Mesodermal cell (in vitro differentiated cells): ENCODE results near the gene NXPH3.

Source experiments
- H3K27ac ChIP-seq: 2 replicates; pipeline ENCODE4 v1.7.0; 2013; ENCODE audit warnings: mild to moderate bottlenecking, low read depth, low read length, moderate library complexity; ENCODE audit not compliant: severe bottlenecking
- H3K36me3 ChIP-seq: 2 replicates; pipeline ENCODE4 v1.7.1; 2013; ENCODE audit warnings: mild to moderate bottlenecking, low read length, moderate library complexity; ENCODE audit not compliant: control insufficient read depth, insufficient read depth
- H3K4me1 ChIP-seq: one replicate; pipeline ENCODE4 v1.7.1; 2013; ENCODE audit warnings: mild to moderate bottlenecking, low read length; ENCODE audit not compliant: insufficient read depth, control insufficient read depth, poor library complexity, severe bottlenecking
- H3K4me3 ChIP-seq: 2 replicates; pipeline ENCODE4 v1.7.0; 2013; ENCODE audit warnings: low read length, control low read depth, mild to moderate bottlenecking; ENCODE audit not compliant: insufficient read depth, poor library complexity, severe bottlenecking; ENCODE audit errors: extremely low read depth
- H3K9me3 ChIP-seq: 2 replicates; pipeline ENCODE4 v1.7.1; 2013; ENCODE audit warnings: mild to moderate bottlenecking, low read length, moderate library complexity; ENCODE audit not compliant: control insufficient read depth
- WGBS, 2 experiments: methylation state at CpG; one replicate each; pipeline ENCODE4 v1.1.5; 2013; ENCODE audit warnings: missing lambda C conversion rate in 2 of 2; ENCODE audit not compliant: insufficient coverage in 2 of 2; 5-methylcytosine and 5-hydroxymethylcytosine counted together

Gene NXPH3

DNA sequence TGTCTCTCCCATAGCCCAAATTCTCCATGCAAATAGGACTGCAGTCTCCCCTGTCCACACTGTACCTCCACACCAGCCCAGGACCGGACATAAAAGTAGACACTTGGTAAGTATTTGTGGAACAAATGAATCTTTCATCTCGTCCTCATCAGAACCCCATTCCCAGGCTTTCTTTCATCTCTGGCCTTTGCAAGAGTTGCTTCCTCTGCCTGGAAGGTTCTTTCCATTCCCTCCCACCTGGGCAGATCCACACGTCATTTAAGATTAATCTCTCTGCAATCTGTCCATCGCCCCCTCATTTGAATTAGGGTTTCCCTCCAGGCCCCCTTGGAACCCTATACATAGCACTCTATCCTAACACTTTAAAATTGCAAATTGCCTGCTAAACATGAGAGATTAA lies 3.9 kb upstream of the NXPH3 start:
- no peaks in the 10 kb centered on the region for H3K9me3 ChIP-seq
- no peak overlapping the region for H3K27ac ChIP-seq
- no peak overlapping the region for H3K4me3 ChIP-seq
- 63 to 79% methylated on average over 2 to 3 of the region's 4 CpGs for WGBS, 2 experiments
- H3K36me3 ChIP-seq = no peaks in the 10 kb centered on the region
- H3K4me1 ChIP-seq = no peaks in the 10 kb centered on the region

DNA sequence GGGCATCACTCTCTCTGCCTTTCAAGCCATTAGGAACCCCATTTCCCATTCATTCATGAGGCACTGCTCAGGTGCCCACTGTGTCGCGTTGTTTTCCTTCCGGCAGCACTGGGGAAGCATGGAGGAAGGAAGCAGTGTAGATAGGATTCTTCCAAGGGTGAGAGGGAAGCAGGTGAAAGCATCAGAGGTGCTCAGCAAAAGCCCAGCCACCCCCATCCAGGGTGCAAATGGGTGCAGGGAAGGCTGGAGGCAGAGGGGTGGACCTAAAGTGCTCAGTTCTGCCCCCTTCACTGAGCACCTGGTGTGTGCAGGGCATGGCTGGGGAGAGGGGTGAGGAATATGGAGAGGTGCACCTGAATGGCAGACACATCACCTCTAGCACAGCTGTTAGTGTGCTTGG lies 3.4 kb upstream of the NXPH3 start:
- H3K9me3 ChIP-seq = no peaks in the 10 kb centered on the region
- no peak overlapping the region for H3K4me3 ChIP-seq
- no CpG with 5 or more reads among the region's 3 CpGs for WGBS, 2 experiments
- no peak overlapping the region for H3K27ac ChIP-seq
- H3K4me1 ChIP-seq = peaks cover 4% of the 10 kb centered on the region
- no peaks in the 10 kb centered on the region for H3K36me3 ChIP-seq

DNA sequence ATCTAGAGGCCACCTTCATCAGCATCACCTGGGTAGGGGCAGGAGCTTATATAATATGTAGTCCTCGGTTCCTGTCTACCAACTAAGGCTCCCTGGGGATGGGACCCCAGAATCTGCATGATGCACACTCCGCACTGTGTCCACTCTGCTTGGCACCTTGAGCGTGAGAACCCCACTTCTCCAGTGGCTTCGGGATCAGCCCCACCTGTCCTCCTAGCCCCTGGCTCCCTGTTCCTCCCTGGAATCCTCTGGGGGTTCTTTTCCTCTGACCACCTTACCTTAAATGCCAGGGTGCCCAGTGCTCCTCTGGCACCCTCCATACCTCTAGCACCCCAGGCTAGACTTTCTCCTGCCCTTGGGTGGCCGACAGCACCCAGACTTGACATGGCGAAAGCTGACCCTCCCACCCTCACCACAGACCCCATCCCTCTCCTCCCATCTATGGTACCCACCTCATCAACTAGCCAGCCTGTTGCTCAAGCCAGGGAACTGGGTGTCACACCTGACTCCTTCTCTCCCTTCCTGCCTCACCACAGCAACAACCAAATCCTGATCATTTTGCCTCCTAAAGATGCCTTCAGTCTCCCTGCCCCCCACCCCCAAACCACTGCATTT lies 2.8 kb upstream of the NXPH3 start:
- H3K36me3 ChIP-seq = no peaks in the 10 kb centered on the region
- H3K4me3 ChIP-seq = no peak overlapping the region
- H3K9me3 ChIP-seq = no peaks in the 10 kb centered on the region
- H3K27ac ChIP-seq = no peak overlapping the region
- peaks cover 5% of the 10 kb centered on the region for H3K4me1 ChIP-seq
- WGBS, 2 experiments = 83 to 87% methylated on average over 6 of the region's 6 CpGs

DNA sequence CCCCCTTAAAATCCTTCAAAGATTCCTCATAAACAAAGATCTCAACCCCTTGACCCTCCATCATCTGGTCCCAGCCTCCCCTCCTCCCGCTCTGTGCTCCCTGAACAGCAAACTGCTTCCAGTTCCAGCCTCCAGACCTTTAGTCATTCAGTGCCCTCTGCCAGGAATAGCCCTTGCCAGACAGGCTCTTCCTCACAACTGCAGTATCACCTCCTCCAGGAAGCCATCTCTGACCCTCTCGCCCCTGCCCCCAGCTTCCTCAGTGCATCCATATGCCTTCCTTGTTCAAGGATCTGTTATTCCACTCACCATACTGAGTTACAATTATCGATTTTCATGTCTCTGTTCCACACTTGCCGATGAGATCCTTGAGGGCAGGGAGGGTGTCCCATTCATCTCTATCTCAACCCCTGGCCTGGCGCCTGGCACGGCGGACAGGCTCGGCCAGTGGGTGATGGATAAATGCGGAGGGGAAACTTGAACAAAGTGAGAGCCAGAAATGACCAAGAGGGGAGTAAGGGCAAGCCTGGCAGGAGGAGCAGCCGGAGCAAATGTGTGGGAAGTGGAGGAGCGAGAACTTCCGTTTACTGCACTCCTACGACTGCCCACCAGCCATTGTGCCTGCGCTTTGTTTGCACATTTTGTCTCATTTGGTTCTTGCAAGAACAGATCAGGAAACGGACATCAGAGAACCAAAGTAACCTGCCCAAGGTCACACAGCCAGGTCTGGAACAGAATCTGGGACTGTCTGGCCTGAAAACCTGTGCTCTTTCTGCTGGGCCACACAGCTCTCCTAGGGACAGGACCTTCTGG lies 2.0 kb upstream of the NXPH3 start:
- no peak overlapping the region for H3K4me3 ChIP-seq
- no peak overlapping the region for H3K27ac ChIP-seq
- no peaks in the 10 kb centered on the region for H3K9me3 ChIP-seq
- H3K4me1 ChIP-seq = peaks cover 5% of the 10 kb centered on the region
- H3K36me3 ChIP-seq = no peaks in the 10 kb centered on the region
- 81 to 84% methylated on average over 10 of the region's 15 CpGs for WGBS, 2 experiments

DNA sequence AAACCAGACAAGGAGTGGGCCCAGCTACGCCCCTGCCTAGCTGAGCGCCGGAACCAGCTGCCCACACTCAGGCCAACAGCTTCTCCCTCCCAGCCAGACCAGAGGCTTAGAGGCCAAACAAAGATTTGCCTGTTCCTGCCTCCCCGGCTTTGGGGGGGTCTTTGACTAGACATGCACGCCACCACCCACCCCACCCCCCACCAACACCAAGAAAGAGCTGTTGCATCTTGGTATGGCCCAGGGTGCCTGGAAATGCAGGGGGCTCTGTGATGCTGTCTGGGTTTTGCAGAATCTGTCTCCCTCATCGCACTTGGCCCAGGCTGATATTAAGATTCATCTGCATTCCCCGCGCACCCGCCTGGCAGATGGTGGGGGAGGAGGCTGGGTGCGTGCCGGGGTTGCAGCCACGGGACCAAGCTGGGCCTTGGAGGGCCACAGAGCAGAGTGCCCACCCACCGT lies 1.3 kb upstream of the NXPH3 start:
- Histone ChIP-seq H3K4me1 (peaks cover 5% of the 10 kb centered on the region), H3K27ac (no peak overlapping the region), H3K9me3 (no peaks in the 10 kb centered on the region), H3K36me3 (no peaks in the 10 kb centered on the region), H3K4me3 (no peak overlapping the region)
- 85 to 88% methylated on average over 10 of the region's 13 CpGs for WGBS, 2 experiments

DNA sequence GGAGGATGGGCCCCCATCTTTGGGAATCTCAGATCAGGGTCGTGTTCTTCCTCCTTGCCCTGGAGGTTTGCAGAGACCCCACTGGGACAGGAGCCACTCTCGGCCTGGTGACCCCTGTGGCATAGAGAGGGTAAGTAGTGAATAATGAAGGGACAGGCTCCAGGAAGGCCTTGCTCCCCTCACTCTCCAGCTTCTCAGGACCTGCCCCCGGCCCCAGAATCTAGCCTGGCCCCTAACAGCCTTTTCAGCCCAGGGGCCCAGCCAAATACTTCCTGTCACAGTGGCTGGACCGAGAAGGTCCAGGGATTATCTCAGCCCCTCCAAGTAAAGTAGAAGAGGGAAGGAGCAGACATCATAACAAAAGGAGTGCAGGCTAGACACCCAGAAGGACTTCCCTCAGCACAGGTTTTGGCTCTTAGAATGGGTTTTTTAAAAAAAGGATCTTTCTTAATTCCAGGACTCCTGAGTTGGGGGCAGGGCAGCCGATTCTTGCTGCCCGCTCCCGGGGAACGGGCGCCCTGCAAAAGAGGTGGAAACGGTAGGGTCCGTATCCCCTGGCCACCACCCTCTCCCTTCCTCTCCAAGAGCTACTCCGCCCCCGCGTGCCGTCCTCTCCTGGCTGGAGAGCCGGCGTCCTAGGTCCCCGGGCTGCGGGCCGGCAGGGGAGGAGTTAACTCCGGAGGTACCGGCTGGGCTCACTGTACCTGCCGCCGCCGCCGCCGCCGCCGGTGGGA lies 559 bp upstream of the NXPH3 start:
- 0 to 14% methylated on average over 2 to 20 of the region's 29 CpGs for WGBS, 2 experiments
- H3K36me3 ChIP-seq = no peaks in the 10 kb centered on the region
- peaks cover 5% of the 10 kb centered on the region for H3K4me1 ChIP-seq
- no peak overlapping the region for H3K27ac ChIP-seq
- no peaks in the 10 kb centered on the region for H3K9me3 ChIP-seq
- peak overlapping the region; percentile 19 for H3K4me3 ChIP-seq

DNA sequence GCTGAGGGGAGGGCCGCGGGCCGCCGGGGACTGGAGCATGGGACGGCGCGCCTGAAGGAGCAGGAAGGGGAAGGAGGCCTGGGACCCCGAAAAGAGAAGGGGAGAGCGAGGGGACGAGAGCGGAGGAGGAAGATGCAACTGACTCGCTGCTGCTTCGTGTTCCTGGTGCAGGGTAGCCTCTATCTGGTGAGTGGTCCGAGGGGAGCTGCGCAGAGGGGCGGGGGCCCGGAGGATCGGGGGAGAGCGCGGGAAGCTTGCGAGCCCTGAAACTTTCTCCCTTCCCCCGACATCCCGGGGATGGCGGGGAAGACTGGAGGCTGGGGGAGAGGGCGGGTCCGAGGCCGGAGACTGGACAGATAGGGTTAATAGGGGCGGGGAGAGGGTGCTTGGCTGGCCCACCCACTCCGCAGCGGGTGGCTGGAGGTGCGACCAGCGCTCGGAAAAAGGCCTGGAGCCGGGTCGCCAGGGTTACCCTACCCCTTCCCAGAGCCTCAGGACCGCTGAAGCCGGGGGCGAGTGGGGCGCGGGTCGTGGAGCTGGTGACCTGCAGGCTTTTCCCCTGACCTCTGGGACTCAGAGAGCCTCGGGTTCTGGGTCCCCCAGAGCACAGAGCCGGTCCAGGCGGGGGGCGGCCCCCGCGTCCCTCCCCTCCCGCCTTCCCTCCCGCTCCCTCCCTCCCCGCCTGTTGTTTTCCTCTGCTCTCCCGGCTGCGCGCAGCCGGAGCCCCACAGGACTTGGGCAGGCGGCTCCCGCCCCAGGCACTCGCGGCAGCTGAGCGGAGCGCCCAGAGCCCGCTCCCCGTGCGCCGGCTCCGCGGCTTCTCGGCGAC lies 631 bp downstream of the NXPH3 start:
- WGBS, 2 experiments = 0% methylated on average over 27 to 51 of the region's 68 CpGs
- H3K4me3 ChIP-seq = peak overlapping the region; percentile 66
- peaks cover 5% of the 10 kb centered on the region for H3K4me1 ChIP-seq
- H3K36me3 ChIP-seq = no peaks in the 10 kb centered on the region
- no peaks in the 10 kb centered on the region for H3K9me3 ChIP-seq
- no peak overlapping the region for H3K27ac ChIP-seq

DNA sequence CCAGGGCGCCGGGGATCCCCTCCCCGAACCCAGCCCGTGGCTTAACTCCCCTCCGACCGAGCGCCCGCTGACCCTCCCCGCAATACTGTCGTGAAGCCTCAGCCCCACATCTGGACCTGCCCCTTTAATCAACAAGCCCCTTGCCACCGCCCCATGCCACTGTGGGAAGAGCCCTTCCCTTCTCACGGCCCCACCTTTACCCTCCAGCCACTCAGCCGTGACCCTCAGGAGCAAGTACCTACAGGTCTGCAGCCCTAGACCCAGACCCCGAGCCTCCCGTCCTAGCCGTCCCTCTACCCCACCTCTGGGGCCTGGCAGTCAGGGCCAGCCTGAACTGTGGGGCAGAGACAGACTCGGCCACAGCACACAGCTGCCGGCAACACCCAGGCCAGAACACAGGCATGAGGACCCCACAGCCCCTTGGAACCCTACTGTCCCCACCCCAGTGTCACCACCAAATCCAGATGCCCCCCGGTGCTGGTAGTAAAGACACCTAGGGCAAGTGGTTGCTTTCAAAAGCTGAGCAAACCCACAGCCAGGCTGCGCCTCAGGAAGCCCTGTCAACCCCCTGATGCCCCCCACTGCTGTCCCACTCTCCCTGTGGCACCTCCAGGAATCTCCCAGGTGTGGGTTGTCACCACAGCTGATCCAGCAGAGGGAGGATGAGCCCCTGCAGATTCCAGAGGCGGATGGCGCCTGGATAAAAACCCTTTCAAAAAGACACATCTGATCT lies 1.4 kb downstream of the NXPH3 start:
- H3K4me3 ChIP-seq = peak overlapping the region; percentile 66
- H3K27ac ChIP-seq = no peak overlapping the region
- 7 to 13% methylated on average over 14 to 19 of the region's 22 CpGs for WGBS, 2 experiments
- no peaks in the 10 kb centered on the region for H3K9me3 ChIP-seq
- no peaks in the 10 kb centered on the region for H3K36me3 ChIP-seq
- peaks cover 5% of the 10 kb centered on the region for H3K4me1 ChIP-seq

DNA sequence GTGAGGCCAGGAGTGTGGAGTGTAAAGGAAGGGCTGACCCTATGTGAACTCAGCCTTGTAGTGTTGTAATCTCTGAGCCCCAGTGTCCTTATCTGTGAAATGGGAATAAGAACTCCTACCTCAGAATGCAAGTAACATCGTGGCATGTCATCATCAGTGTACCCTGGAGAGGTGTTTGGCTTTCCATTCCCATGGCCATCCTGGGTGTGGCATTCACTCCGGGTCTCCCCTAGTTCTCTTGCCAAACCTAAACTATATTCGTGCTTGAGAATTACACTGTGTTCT lies 1.9 kb downstream of the NXPH3 start:
- Histone ChIP-seq H3K27ac (no peak overlapping the region), H3K9me3 (no peaks in the 10 kb centered on the region), H3K36me3 (no peaks in the 10 kb centered on the region), H3K4me3 (no peak overlapping the region), H3K4me1 (peaks cover 5% of the 10 kb centered on the region)
- 70 to 86% methylated on average over 2 of the region's 3 CpGs for WGBS, 2 experiments

DNA sequence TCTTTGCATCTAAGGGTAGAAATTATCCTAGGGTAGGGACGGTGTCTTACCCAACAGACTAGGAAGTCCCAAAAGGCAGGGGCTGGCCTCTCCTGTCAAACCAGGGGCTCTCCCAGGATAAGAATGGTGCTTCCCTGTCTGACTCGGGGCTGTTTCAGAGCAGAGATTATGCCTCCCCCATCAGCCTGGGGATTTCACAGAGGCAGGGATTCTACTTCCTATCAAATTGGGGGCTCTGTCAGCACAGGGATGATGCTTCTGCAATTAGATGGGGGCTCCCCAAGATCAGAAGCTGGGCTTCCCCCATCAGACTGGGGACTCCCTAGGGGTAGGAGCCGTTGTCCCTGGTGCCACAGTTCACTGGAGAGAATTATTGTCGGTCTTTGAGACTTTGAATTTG lies 2.3 kb downstream of the NXPH3 start:
- Histone ChIP-seq H3K27ac (no peak overlapping the region), H3K4me1 (peaks cover 5% of the 10 kb centered on the region), H3K4me3 (no peak overlapping the region), H3K36me3 (no peaks in the 10 kb centered on the region), H3K9me3 (no peaks in the 10 kb centered on the region)
- WGBS, 2 experiments = 80 to 86% methylated on average over 2 to 3 of the region's 4 CpGs
